ENCODE data around the gene RABGEF1. TPM values are rescaled to one million over a fixed set of nuclear protein-coding genes. Genes with fewer than 3 reads are reported as not detected.

Gene RABGEF1
- total and polyA plus RNA-seq, 2 experiments from 2014 or later: 14.7 to 17.5 TPM

DNA sequence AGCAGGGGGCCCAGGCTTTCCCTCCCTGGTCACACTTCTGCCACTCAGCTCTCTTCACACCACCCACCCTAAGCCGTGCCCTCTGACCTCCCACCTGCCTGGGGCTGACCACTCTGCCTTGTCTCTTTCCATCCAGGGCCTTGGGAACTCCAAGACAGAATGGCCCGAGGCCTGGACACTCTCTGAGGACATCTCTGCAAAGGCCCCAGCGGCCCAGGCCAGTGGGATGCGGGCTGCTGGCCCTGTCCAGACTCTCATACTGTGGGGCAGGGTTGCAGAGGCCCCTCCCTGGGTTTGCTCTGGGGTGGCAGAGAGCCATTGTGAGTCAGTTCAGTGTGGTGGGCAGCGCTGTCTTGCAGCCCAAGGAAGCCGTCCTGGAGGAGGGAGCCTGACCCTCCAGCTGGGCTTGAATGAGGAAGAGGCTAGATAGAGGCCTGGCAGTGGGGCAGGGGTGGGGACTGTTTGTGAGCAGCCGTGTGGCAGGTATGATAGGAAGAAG is 39.9 kb upstream of the RABGEF1 start:
- no peak for ATAC-seq
- DNase-seq (ENCODE audit: low spot score): no peak
- H2AFZ ChIP-seq: no peak overlapping the region
- TF ChIP-seq JUNB (IDR thresholded peaks at IDR 0.05; ENCODE audit: unreplicated experiment) (no peak), ZNF331 (CRISPR knock-in tag; IDR thresholded peaks at IDR 0.05; ENCODE audit: low read depth) (no peak), CREB1 (CRISPR knock-in tag; IDR thresholded peaks at IDR 0.05; ENCODE audit: low read depth) (no peak), EZH2phosphoT487 (IDR thresholded peaks at IDR 0.05; ENCODE audit: unreplicated experiment) (no peak), ZNF114 (CRISPR knock-in tag; IDR thresholded peaks at IDR 0.05) (no peak), EZH2 (IDR thresholded peaks at IDR 0.05; ENCODE audit: low read depth, unreplicated experiment) (no peak), POLR2AphosphoS5 (IDR thresholded peaks at IDR 0.05; ENCODE audit: low read depth) (no peak), NANOG (IDR thresholded peaks at IDR 0.05; ENCODE audit: borderline replicate concordance) (no peak), STAT1 (IDR thresholded peaks at IDR 0.05; ENCODE audit: unreplicated experiment) (no peak)
- TF ChIP-seq, protein P1, sequence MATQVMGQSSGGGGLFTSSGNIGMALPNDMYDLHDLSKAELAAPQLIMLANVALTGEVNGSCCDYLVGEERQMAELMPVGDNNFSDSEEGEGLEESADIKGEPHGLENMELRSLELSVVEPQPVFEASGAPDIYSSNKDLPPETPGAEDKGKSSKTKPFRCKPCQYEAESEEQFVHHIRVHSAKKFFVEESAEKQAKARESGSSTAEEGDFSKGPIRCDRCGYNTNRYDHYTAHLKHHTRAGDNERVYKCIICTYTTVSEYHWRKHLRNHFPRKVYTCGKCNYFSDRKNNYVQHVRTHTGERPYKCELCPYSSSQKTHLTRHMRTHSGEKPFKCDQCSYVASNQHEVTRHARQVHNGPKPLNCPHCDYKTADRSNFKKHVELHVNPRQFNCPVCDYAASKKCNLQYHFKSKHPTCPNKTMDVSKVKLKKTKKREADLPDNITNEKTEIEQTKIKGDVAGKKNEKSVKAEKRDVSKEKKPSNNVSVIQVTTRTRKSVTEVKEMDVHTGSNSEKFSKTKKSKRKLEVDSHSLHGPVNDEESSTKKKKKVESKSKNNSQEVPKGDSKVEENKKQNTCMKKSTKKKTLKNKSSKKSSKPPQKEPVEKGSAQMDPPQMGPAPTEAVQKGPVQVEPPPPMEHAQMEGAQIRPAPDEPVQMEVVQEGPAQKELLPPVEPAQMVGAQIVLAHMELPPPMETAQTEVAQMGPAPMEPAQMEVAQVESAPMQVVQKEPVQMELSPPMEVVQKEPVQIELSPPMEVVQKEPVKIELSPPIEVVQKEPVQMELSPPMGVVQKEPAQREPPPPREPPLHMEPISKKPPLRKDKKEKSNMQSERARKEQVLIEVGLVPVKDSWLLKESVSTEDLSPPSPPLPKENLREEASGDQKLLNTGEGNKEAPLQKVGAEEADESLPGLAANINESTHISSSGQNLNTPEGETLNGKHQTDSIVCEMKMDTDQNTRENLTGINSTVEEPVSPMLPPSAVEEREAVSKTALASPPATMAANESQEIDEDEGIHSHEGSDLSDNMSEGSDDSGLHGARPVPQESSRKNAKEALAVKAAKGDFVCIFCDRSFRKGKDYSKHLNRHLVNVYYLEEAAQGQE (IDR thresholded peaks at IDR 0.05; ENCODE audit: unreplicated experiment): no peak
- TF ChIP-seq, protein P2, sequence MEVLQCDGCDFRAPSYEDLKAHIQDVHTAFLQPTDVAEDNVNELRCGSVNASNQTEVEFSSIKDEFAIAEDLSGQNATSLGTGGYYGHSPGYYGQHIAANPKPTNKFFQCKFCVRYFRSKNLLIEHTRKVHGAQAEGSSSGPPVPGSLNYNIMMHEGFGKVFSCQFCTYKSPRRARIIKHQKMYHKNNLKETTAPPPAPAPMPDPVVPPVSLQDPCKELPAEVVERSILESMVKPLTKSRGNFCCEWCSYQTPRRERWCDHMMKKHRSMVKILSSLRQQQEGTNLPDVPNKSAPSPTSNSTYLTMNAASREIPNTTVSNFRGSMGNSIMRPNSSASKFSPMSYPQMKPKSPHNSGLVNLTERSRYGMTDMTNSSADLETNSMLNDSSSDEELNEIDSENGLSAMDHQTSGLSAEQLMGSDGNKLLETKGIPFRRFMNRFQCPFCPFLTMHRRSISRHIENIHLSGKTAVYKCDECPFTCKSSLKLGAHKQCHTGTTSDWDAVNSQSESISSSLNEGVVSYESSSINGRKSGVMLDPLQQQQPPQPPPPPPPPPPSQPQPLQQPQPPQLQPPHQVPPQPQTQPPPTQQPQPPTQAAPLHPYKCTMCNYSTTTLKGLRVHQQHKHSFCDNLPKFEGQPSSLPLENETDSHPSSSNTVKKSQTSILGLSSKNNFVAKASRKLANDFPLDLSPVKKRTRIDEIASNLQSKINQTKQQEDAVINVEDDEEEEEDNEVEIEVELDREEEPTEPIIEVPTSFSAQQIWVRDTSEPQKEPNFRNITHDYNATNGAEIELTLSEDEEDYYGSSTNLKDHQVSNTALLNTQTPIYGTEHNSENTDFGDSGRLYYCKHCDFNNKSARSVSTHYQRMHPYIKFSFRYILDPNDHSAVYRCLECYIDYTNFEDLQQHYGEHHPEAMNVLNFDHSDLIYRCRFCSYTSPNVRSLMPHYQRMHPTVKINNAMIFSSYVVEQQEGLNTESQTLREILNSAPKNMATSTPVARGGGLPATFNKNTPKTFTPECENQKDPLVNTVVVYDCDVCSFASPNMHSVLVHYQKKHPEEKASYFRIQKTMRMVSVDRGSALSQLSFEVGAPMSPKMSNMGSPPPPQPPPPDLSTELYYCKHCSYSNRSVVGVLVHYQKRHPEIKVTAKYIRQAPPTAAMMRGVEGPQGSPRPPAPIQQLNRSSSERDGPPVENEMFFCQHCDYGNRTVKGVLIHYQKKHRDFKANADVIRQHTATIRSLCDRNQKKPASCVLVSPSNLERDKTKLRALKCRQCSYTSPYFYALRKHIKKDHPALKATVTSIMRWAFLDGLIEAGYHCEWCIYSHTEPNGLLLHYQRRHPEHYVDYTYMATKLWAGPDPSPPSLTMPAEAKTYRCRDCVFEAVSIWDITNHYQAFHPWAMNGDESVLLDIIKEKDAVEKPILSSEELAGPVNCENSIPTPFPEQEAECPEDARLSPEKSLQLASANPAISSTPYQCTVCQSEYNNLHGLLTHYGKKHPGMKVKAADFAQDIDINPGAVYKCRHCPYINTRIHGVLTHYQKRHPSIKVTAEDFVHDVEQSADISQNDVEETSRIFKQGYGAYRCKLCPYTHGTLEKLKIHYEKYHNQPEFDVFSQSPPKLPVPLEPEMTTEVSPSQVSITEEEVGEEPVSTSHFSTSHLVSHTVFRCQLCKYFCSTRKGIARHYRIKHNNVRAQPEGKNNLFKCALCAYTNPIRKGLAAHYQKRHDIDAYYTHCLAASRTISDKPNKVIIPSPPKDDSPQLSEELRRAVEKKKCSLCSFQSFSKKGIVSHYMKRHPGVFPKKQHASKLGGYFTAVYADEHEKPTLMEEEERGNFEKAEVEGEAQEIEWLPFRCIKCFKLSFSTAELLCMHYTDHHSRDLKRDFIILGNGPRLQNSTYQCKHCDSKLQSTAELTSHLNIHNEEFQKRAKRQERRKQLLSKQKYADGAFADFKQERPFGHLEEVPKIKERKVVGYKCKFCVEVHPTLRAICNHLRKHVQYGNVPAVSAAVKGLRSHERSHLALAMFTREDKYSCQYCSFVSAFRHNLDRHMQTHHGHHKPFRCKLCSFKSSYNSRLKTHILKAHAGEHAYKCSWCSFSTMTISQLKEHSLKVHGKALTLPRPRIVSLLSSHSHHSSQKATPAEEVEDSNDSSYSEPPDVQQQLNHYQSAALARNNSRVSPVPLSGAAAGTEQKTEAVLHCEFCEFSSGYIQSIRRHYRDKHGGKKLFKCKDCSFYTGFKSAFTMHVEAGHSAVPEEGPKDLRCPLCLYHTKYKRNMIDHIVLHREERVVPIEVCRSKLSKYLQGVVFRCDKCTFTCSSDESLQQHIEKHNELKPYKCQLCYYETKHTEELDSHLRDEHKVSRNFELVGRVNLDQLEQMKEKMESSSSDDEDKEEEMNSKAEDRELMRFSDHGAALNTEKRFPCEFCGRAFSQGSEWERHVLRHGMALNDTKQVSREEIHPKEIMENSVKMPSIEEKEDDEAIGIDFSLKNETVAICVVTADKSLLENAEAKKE (CRISPR knock-in tag; IDR thresholded peaks at IDR 0.05): no peak
- TF ChIP-seq, protein P3, sequence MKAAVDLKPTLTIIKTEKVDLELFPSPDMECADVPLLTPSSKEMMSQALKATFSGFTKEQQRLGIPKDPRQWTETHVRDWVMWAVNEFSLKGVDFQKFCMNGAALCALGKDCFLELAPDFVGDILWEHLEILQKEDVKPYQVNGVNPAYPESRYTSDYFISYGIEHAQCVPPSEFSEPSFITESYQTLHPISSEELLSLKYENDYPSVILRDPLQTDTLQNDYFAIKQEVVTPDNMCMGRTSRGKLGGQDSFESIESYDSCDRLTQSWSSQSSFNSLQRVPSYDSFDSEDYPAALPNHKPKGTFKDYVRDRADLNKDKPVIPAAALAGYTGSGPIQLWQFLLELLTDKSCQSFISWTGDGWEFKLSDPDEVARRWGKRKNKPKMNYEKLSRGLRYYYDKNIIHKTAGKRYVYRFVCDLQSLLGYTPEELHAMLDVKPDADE (IDR thresholded peaks at IDR 0.05): no peak
- TF ChIP-seq, protein P4, sequence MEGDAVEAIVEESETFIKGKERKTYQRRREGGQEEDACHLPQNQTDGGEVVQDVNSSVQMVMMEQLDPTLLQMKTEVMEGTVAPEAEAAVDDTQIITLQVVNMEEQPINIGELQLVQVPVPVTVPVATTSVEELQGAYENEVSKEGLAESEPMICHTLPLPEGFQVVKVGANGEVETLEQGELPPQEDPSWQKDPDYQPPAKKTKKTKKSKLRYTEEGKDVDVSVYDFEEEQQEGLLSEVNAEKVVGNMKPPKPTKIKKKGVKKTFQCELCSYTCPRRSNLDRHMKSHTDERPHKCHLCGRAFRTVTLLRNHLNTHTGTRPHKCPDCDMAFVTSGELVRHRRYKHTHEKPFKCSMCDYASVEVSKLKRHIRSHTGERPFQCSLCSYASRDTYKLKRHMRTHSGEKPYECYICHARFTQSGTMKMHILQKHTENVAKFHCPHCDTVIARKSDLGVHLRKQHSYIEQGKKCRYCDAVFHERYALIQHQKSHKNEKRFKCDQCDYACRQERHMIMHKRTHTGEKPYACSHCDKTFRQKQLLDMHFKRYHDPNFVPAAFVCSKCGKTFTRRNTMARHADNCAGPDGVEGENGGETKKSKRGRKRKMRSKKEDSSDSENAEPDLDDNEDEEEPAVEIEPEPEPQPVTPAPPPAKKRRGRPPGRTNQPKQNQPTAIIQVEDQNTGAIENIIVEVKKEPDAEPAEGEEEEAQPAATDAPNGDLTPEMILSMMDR (conservative IDR thresholded peaks at IDR 0.05; ENCODE audit: low read depth in 2 of 2): no peak
- H3K4me1 ChIP-seq (ENCODE audit: insufficient read depth): no peaks in the 10 kb centered on the region
- no peak overlapping the region for H3K27ac ChIP-seq (ENCODE audit: low read depth)
- H3K4me3 ChIP-seq: no peak overlapping the region
- no peaks in the 10 kb centered on the region for H3K79me2 ChIP-seq (replicated peaks; ENCODE audit: insufficient read depth)
- no peaks in the 10 kb centered on the region for H4K20me1 ChIP-seq (replicated peaks; ENCODE audit: insufficient read depth)
- Mint-ChIP-seq H3K9me3 (no peaks in the 10 kb centered on the region), H3K4me1 (no peaks in the 10 kb centered on the region; the same call in 2 of the 3 replicates), H3K36me3 (ENCODE audit: low read depth) (no peaks in the 10 kb centered on the region), H3K27me3 (ENCODE audit: insufficient read depth, low read depth, poor library complexity) (peaks cover 21% of the 10 kb centered on the region), H3K4me3 (no peak overlapping the region), H3K27ac (no peak overlapping the region)
- no peaks in the 10 kb centered on the region for H3K27me3 ChIP-seq (ENCODE audit: insufficient read depth)
- no peaks in the 10 kb centered on the region for H3K36me3 ChIP-seq (ENCODE audit: insufficient read depth)
- H3F3A ChIP-seq (replicated peaks; ENCODE audit: low read depth): 0 out of 2 replicates have a peak, but pooled peaks cover 3% of the 10 kb centered on the region
- no peak overlapping the region for H3K4me2 ChIP-seq
- no peaks in the 10 kb centered on the region for H3K9me2 ChIP-seq (ENCODE audit: insufficient read depth)
